Memory B cell (primary cell): ENCODE measurements around the gene GPR108.
A peak's percentile ranks its signal among the peaks of the same experiment; 100 is the strongest.

Source experiments
- ATAC-seq: fragments of 150-1000 bp; cut with Tn5 transposase; 2 replicates; pipeline ENCODE4 v1.10.0; 2021; ENCODE audit warnings: low read depth, mild to moderate bottlenecking, moderate library complexity
- DNase-seq, 2 donors: peaks; one replicate each; pipeline ENCODE4 v3.0.0; 2022; ENCODE audit warnings: low spot score in 2 of 2
- H3K27ac Mint-ChIP-seq: one replicate; pipeline ENCODE4 v1.8.0; 2022; ENCODE audit warnings: mild to moderate bottlenecking, moderate library complexity, mixed read lengths
- H3K27me3 Mint-ChIP-seq: one replicate; pipeline ENCODE4 v1.8.0; 2022; ENCODE audit warnings: mixed read lengths
- H3K36me3 Mint-ChIP-seq: one replicate; pipeline ENCODE4 v1.8.0; 2022; ENCODE audit warnings: mild to moderate bottlenecking, mixed read lengths
- H3K4me1 Mint-ChIP-seq: one replicate; pipeline ENCODE4 v1.8.0; 2022; ENCODE audit warnings: mixed read lengths
- H3K4me3 Mint-ChIP-seq: one replicate; pipeline ENCODE4 v1.8.0; 2022; ENCODE audit warnings: mild to moderate bottlenecking, moderate library complexity, mixed read lengths
- H3K9me3 Mint-ChIP-seq: one replicate; pipeline ENCODE4 v1.8.0; 2022; ENCODE audit warnings: mixed read lengths

Gene GPR108

DNA sequence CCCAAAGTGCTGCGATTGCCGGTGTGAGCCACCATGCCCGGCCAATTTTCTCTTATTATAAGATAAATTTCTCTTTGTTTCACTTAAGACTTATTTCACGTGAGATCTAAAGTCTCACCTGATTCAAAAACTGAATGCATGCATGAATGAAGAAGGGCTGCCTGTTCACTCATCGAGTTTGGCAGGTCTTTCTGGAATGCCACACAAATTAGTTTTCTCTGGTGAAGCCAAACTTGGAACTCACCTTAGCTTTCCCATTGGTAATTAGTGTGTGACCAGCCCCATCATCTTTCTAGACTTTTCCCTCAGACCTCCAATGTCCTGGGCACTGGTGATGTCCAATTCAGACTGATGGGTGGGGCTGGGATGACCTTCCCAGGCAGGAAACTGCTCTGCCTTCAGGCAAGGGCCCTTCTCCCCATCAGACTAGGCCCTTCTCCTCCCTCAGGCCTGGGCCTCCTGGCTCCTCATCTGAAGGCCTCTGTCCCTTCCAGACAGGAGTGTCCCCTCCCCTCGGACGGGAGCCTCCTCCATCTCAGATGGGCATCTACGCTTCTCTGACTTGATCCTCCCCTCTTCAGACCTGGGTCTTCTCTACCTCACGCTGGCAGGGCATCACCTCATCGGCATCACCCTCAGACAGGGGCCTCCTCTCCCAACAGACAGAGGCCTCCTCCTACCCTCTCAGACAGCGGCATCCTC is 31.3 kb downstream of the GPR108 start:
- Mint-ChIP-seq H3K27ac (no peak overlapping the region), H3K4me1 (peaks cover 16% of the 10 kb centered on the region), H3K9me3 (no peaks in the 10 kb centered on the region), H3K27me3 (peaks cover 26% of the 10 kb centered on the region), H3K4me3 (no peak overlapping the region), H3K36me3 (peaks cover 2% of the 10 kb centered on the region)
- ATAC-seq (no peak), DNase-seq (no peak)

GRCh38 chr19:6700586-6701316 is 36.6 kb downstream of the GPR108 start:
- H3K9me3 Mint-ChIP-seq, result no peaks in the 10 kb centered on the region
- H3K4me3 Mint-ChIP-seq, result no peak overlapping the region
- H3K4me1 Mint-ChIP-seq, result peaks cover 3% of the 10 kb centered on the region
- peak; percentile 34 for ATAC-seq
- no peak for DNase-seq
- H3K36me3 Mint-ChIP-seq, result no peaks in the 10 kb centered on the region
- H3K27me3 Mint-ChIP-seq, result no peaks in the 10 kb centered on the region
- H3K27ac Mint-ChIP-seq, result no peak overlapping the region

DNA sequence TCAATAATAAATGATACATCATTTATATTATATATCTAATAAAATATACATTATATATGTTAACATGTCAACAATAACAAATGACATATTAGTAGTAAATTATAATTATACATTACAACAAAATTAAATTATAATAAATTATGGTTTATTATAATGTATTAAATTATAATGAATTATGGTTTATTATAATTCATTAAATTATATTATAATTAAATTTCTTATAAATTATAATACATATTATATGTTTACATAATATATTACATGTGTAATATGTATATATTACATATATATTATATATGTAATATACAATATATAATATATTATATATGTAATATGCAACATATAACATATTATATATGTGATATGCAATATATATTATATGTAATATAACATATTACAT is 37.4 kb downstream of the GPR108 start:
- ATAC-seq, result no peak
- no peak overlapping the region for H3K4me3 Mint-ChIP-seq
- no peaks in the 10 kb centered on the region for H3K9me3 Mint-ChIP-seq
- no peaks in the 10 kb centered on the region for H3K36me3 Mint-ChIP-seq
- H3K27ac Mint-ChIP-seq, result no peak overlapping the region
- DNase-seq, result no peak
- H3K4me1 Mint-ChIP-seq, result peaks cover 3% of the 10 kb centered on the region
- peaks cover 2% of the 10 kb centered on the region for H3K27me3 Mint-ChIP-seq

DNA sequence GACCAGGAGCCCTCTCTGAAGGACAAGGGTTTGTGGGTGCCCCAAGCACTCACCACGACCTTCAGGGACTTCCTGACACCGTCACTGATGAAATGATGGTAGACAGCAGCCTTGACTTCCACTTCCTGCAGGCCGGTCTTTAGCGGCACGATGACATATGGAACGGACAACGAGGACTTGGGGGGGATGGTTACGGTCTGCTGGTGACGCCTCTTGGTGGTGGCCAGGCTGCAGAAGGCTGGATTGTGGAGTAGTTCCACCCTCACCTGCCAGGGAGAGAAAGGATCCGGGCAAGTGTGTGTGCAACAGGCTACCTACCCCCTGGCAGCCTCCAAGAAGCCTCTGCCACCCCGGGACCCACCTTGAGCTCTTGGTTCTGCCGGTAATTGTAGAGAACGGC is 40.1 kb downstream of the GPR108 start:
- Mint-ChIP-seq H3K27ac (no peak overlapping the region), H3K4me1 (peaks cover 10% of the 10 kb centered on the region), H3K36me3 (no peaks in the 10 kb centered on the region), H3K27me3 (peaks cover 8% of the 10 kb centered on the region), H3K4me3 (no peak overlapping the region), H3K9me3 (no peaks in the 10 kb centered on the region)
- DNase-seq (no peak), ATAC-seq (no peak)

GRCh38 chr19:6696239-6696820 is 41.0 kb downstream of the GPR108 start:
- Mint-ChIP-seq H3K9me3 (no peaks in the 10 kb centered on the region), H3K36me3 (no peaks in the 10 kb centered on the region), H3K4me1 (peaks cover 11% of the 10 kb centered on the region), H3K4me3 (no peak overlapping the region), H3K27me3 (peaks cover 11% of the 10 kb centered on the region), H3K27ac (no peak overlapping the region)
- DNase-seq (no peak), ATAC-seq (no peak)

- ATAC-seq (no peak), DNase-seq (no peak)
- no peak overlapping the region for H3K4me3 Mint-ChIP-seq
- H3K4me1 Mint-ChIP-seq, result peaks cover 11% of the 10 kb centered on the region
- peaks cover under 1% of the 10 kb centered on the region for H3K36me3 Mint-ChIP-seq
- peaks cover under 1% of the 10 kb centered on the region for H3K9me3 Mint-ChIP-seq
- H3K27me3 Mint-ChIP-seq, result peaks cover 12% of the 10 kb centered on the region
- no peak overlapping the region for H3K27ac Mint-ChIP-seq
Observed at GRCh38 chr19:6694147-6694815, 43.1 kb downstream of the GPR108 start.

GRCh38 chr19:6693681-6694080 is 43.7 kb downstream of the GPR108 start:
- Mint-ChIP-seq H3K27ac (no peak overlapping the region), H3K36me3 (peaks cover 3% of the 10 kb centered on the region), H3K4me3 (no peak overlapping the region), H3K9me3 (peaks cover 2% of the 10 kb centered on the region), H3K4me1 (peaks cover 13% of the 10 kb centered on the region), H3K27me3 (peaks cover 13% of the 10 kb centered on the region)
- no peak for ATAC-seq
- no peak for DNase-seq

DNA sequence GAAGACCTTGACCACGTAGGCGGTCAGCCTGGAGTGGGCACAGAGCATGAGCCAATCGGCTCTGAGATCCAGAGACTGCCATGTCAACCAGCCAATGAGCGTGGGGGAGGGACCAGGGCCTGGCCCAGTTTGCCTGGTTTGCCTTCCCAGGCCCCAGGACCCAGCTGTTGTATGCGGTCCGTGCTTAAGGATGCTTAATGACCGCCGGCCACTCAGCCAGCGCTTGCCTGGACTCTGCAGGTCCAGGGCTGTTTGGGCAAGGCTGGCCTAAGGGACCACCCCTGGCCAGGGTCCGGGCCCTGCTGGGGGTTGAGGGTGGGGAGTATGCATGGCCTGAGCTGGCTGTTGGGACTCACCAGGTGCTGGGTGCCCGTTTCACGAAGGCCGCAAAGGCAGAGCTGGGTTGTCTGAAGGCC is 44.3 kb downstream of the GPR108 start:
- no peak overlapping the region for H3K27ac Mint-ChIP-seq
- ATAC-seq (no peak), DNase-seq (no peak)
- H3K9me3 Mint-ChIP-seq, result peaks cover 3% of the 10 kb centered on the region
- peaks cover 4% of the 10 kb centered on the region for H3K36me3 Mint-ChIP-seq
- peaks cover 14% of the 10 kb centered on the region for H3K4me1 Mint-ChIP-seq
- peaks cover 14% of the 10 kb centered on the region for H3K27me3 Mint-ChIP-seq
- no peak overlapping the region for H3K4me3 Mint-ChIP-seq

GRCh38 chr19:6692027-6692426 is 45.4 kb downstream of the GPR108 start:
- no peak overlapping the region for H3K27ac Mint-ChIP-seq
- DNase-seq, result no peak

DNA sequence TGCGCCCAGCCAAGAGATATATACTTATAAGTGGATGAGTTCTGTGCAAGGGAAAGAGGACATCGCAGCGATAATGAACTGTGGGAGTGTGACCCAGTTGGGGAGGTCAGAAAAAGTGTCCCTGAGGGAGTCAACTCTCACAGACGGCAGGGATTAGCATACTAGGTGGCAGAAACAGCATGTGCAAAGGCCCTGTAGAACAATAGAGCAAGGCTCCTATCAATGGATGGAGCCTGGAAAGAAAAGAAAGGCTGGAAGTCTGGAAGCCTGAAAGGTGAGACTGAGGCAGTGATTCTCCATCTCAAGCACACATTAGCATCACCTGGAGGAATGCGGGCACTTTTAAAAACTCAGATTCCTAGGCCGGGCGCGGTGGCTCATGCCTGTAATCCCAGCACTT is 46.0 kb downstream of the GPR108 start:
- H3K9me3 Mint-ChIP-seq, result peaks cover 3% of the 10 kb centered on the region
- H3K4me3 Mint-ChIP-seq, result no peak overlapping the region
- H3K36me3 Mint-ChIP-seq, result peaks cover 4% of the 10 kb centered on the region
- ATAC-seq (no peak), DNase-seq (no peak)
- H3K27ac Mint-ChIP-seq, result no peak overlapping the region
- H3K4me1 Mint-ChIP-seq, result peaks cover 11% of the 10 kb centered on the region
- H3K27me3 Mint-ChIP-seq, result peaks cover 14% of the 10 kb centered on the region

More at GRCh38 chr19:6692027-6692426, 45.4 kb downstream of the GPR108 start:
- ATAC-seq, result no peak
- Mint-ChIP-seq H3K4me3 (no peak overlapping the region), H3K36me3 (peaks cover 4% of the 10 kb centered on the region), H3K4me1 (peaks cover 11% of the 10 kb centered on the region), H3K27me3 (peaks cover 14% of the 10 kb centered on the region), H3K9me3 (peaks cover 3% of the 10 kb centered on the region)

DNA sequence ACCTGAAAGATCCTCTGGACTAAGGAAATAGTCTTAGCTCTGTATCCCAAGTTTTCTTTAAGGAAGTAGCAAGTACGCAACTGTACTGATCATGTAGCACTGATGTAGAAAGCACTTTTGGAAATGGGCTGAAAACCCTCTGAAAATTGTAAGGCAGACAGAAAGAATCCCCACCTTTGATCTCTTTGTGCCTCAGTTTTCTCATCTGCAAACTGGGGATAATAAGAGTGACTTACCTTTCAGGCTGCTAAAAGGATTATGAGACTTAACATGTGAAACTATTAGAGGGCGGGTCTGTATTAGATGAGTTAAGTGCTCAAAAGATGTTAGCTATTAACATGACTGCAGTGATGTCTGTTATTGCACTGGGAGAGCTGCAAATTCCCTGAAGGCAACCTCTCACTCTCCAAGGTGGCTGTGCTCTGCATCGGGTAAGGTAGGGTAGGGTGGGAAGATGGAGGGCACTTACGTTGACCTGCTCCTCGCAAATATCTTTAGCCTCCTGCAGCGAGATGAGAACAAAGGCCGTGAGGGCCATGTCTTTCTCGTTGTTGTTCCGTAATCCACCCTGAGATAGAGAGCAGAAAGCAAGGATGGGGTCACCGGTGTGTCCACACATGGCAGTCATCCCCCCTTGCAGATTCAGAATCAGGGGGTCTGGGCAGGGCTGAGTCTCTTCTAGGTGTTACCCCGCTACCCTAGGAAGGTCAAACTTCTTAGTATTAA is 47.1 kb downstream of the GPR108 start:
- Mint-ChIP-seq H3K36me3 (peaks cover 4% of the 10 kb centered on the region), H3K4me3 (no peak overlapping the region), H3K4me1 (peaks cover 11% of the 10 kb centered on the region), H3K9me3 (peaks cover 3% of the 10 kb centered on the region), H3K27ac (no peak overlapping the region), H3K27me3 (peaks cover 14% of the 10 kb centered on the region)
- DNase-seq (no peak), ATAC-seq (no peak)

GRCh38 chr19:6687114-6687513 is 50.3 kb downstream of the GPR108 start:
- peaks cover 6% of the 10 kb centered on the region for H3K27me3 Mint-ChIP-seq
- no peak overlapping the region for H3K4me3 Mint-ChIP-seq
- no peak overlapping the region for H3K27ac Mint-ChIP-seq
- H3K9me3 Mint-ChIP-seq, result peaks cover 3% of the 10 kb centered on the region
- H3K36me3 Mint-ChIP-seq, result peaks cover 4% of the 10 kb centered on the region
- no peak for ATAC-seq
- peaks cover 5% of the 10 kb centered on the region for H3K4me1 Mint-ChIP-seq
- DNase-seq, result no peak

- H3K4me3 Mint-ChIP-seq, result no peak overlapping the region
- no peak for DNase-seq
- H3K36me3 Mint-ChIP-seq, result peaks cover 4% of the 10 kb centered on the region
- H3K27ac Mint-ChIP-seq, result no peak overlapping the region
- peaks cover 6% of the 10 kb centered on the region for H3K27me3 Mint-ChIP-seq
- H3K4me1 Mint-ChIP-seq, result peaks cover 5% of the 10 kb centered on the region
- no peak for ATAC-seq
- H3K9me3 Mint-ChIP-seq, result peaks cover 3% of the 10 kb centered on the region
Observed at GRCh38 chr19:6686628-6686975, 50.8 kb downstream of the GPR108 start.
